Peyer's patch (tissue), 4 donors: Measurements from ENCODE around the gene AFMID.

Source experiments
- POLR2A ChIP-seq, 2 donors: fragments of 450-650 bp; IDR thresholded peaks; one replicate each; pipeline ENCODE4 v1.5.1; 2017; ENCODE audit warnings: antibody characterized with exemption in 2 of 2, mild to moderate bottlenecking in 2 of 2, moderate library complexity in 2 of 2
- TF ChIP-seq, protein P1 (sequence below), 6 experiments: fragments of 450-650 bp in 4 of 6; fragments of 200-600 bp in 2 of 6; sonication (generic) in 1 of 6; IDR thresholded peaks; one replicate each; pipeline ENCODE4 v1.5.1; 2017 to 2019; ENCODE audit warnings: antibody characterized with exemption in 6 of 6, mild to moderate bottlenecking in 3 of 6, moderate library complexity in 1 of 6

GRCh38 chr17:78242024-78242742, 55.0 kb downstream of the AFMID start:
- TF ChIP-seq, protein P1, sequence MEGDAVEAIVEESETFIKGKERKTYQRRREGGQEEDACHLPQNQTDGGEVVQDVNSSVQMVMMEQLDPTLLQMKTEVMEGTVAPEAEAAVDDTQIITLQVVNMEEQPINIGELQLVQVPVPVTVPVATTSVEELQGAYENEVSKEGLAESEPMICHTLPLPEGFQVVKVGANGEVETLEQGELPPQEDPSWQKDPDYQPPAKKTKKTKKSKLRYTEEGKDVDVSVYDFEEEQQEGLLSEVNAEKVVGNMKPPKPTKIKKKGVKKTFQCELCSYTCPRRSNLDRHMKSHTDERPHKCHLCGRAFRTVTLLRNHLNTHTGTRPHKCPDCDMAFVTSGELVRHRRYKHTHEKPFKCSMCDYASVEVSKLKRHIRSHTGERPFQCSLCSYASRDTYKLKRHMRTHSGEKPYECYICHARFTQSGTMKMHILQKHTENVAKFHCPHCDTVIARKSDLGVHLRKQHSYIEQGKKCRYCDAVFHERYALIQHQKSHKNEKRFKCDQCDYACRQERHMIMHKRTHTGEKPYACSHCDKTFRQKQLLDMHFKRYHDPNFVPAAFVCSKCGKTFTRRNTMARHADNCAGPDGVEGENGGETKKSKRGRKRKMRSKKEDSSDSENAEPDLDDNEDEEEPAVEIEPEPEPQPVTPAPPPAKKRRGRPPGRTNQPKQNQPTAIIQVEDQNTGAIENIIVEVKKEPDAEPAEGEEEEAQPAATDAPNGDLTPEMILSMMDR (IDR thresholded peaks at IDR 0.05): no peak
- no peak for TF ChIP-seq POLR2A (IDR thresholded peaks at IDR 0.05)
